ENCODE results near the gene SPTBN1. TPM values are rescaled to one million over a fixed set of nuclear protein-coding genes. Genes with fewer than 3 reads are reported as not detected.

Gene SPTBN1
- total and polyA plus RNA-seq, 2 experiments from 2014 or later: 57.7 to 187 TPM

GRCh38 chr2:54649633-54650032, 193.5 kb downstream of the SPTBN1 start:
- in situ Hi-C loops (cut with MboI): no loop called here
- Histone ChIP-seq H3K4me3 (no peak overlapping the region), H3K27ac (no peak overlapping the region), H3K9ac (no peak overlapping the region), H3K9me3 (ENCODE audit: low read depth) (no peaks in the 10 kb centered on the region), H2AFZ (no peak overlapping the region), H3K4me1 (ENCODE audit: insufficient read depth) (0 out of 2 replicates have a peak, but pooled peaks cover 3% of the 10 kb centered on the region), H3K4me2 (ENCODE audit: unreplicated experiment) (no peak overlapping the region), H3F3A (ENCODE audit: insufficient read depth) (no peaks in the 10 kb centered on the region; the same call in 1 of the 2 replicates), H3K79me2 (ENCODE audit: insufficient read depth) (no peaks in the 10 kb centered on the region), H3K9me2 (ENCODE audit: insufficient read depth) (no peaks in the 10 kb centered on the region), H4K20me1 (ENCODE audit: insufficient read depth) (no peaks in the 10 kb centered on the region), H3K36me3 (ENCODE audit: low read depth) (peaks cover 90% of the 10 kb centered on the region), H3K27me3 (replicated peaks; ENCODE audit: insufficient read depth) (no peaks in the 10 kb centered on the region)
- no peak for DNase-seq
- 93 to 95% methylated on average over 12 of the region's 12 CpGs for WGBS, 2 experiments (ENCODE audit: low coverage in 1 of 2, low lambda C conversion rate in 2 of 2, missing lambda C conversion rate in 2 of 2)
- TF ChIP-seq EZH2phosphoT487 (IDR thresholded peaks at IDR 0.05; ENCODE audit: insufficient read depth, low read depth) (no peak), EZH2 (IDR thresholded peaks at IDR 0.05; ENCODE audit: insufficient read depth, poor library complexity, severe bottlenecking) (no peak)

GRCh38 chr2:54650612-54651011, 194.5 kb downstream of the SPTBN1 start:
- Histone ChIP-seq H3K4me2 (ENCODE audit: unreplicated experiment) (no peak overlapping the region), H3K36me3 (ENCODE audit: low read depth) (peaks cover 91% of the 10 kb centered on the region), H3K9me3 (ENCODE audit: low read depth) (no peaks in the 10 kb centered on the region), H2AFZ (no peak overlapping the region), H4K20me1 (ENCODE audit: insufficient read depth) (no peaks in the 10 kb centered on the region), H3K4me3 (no peak overlapping the region), H3K9ac (no peak overlapping the region), H3F3A (ENCODE audit: insufficient read depth) (no peaks in the 10 kb centered on the region; the same call in 1 of the 2 replicates), H3K4me1 (ENCODE audit: insufficient read depth) (0 out of 2 replicates have a peak, but pooled peaks cover 3% of the 10 kb centered on the region), H3K27me3 (replicated peaks; ENCODE audit: insufficient read depth) (no peaks in the 10 kb centered on the region), H3K9me2 (ENCODE audit: insufficient read depth) (no peaks in the 10 kb centered on the region), H3K27ac (no peak overlapping the region), H3K79me2 (ENCODE audit: insufficient read depth) (no peaks in the 10 kb centered on the region)
- 97 to 98% methylated on average over 2 of the region's 2 CpGs for WGBS, 2 experiments (ENCODE audit: low coverage in 1 of 2, low lambda C conversion rate in 2 of 2, missing lambda C conversion rate in 2 of 2)
- in situ Hi-C loops (cut with MboI): no loop called here
- TF ChIP-seq EZH2 (IDR thresholded peaks at IDR 0.05; ENCODE audit: insufficient read depth, poor library complexity, severe bottlenecking): no peak
- no peak for TF ChIP-seq EZH2phosphoT487 (IDR thresholded peaks at IDR 0.05; ENCODE audit: insufficient read depth, low read depth)
- DNase-seq: no peak

- Histone ChIP-seq H3K79me2 (ENCODE audit: insufficient read depth) (no peaks in the 10 kb centered on the region), H3K4me2 (ENCODE audit: unreplicated experiment) (no peak overlapping the region), H3K27ac (no peak overlapping the region), H3K4me3 (no peak overlapping the region), H3K9me2 (ENCODE audit: insufficient read depth) (no peaks in the 10 kb centered on the region), H4K20me1 (ENCODE audit: insufficient read depth) (no peaks in the 10 kb centered on the region), H3F3A (ENCODE audit: insufficient read depth) (no peaks in the 10 kb centered on the region; the same call in 1 of the 2 replicates), H3K9me3 (ENCODE audit: low read depth) (no peaks in the 10 kb centered on the region), H3K36me3 (ENCODE audit: low read depth) (peaks cover 94% of the 10 kb centered on the region), H3K27me3 (replicated peaks; ENCODE audit: insufficient read depth) (no peaks in the 10 kb centered on the region), H2AFZ (no peak overlapping the region), H3K4me1 (ENCODE audit: insufficient read depth) (0 out of 2 replicates have a peak, but pooled peaks cover 3% of the 10 kb centered on the region), H3K9ac (no peak overlapping the region)
- in situ Hi-C loops (cut with MboI): no loop called here
- WGBS, 2 experiments (ENCODE audit: low coverage in 1 of 2, low lambda C conversion rate in 2 of 2, missing lambda C conversion rate in 2 of 2): 80 to 82% methylated on average over 5 of the region's 5 CpGs
- no peak for DNase-seq
- TF ChIP-seq EZH2phosphoT487 (IDR thresholded peaks at IDR 0.05; ENCODE audit: insufficient read depth, low read depth): no peak
- no peak for TF ChIP-seq EZH2 (IDR thresholded peaks at IDR 0.05; ENCODE audit: insufficient read depth, poor library complexity, severe bottlenecking)
Measured at GRCh38 chr2:54651291-54651690, 195.2 kb downstream of the SPTBN1 start.

GRCh38 chr2:54652540-54652939, 196.4 kb downstream of the SPTBN1 start:
- Histone ChIP-seq H3K9ac (no peak overlapping the region), H4K20me1 (ENCODE audit: insufficient read depth) (no peaks in the 10 kb centered on the region), H3K27me3 (replicated peaks; ENCODE audit: insufficient read depth) (no peaks in the 10 kb centered on the region), H3K36me3 (ENCODE audit: low read depth) (peaks cover 88% of the 10 kb centered on the region), H3K4me3 (no peak overlapping the region), H3K9me3 (ENCODE audit: low read depth) (no peaks in the 10 kb centered on the region), H3K4me1 (ENCODE audit: insufficient read depth) (0 out of 2 replicates have a peak, but pooled peaks cover 3% of the 10 kb centered on the region), H2AFZ (no peak overlapping the region), H3K27ac (no peak overlapping the region), H3F3A (ENCODE audit: insufficient read depth) (no peaks in the 10 kb centered on the region; the same call in 1 of the 2 replicates), H3K9me2 (ENCODE audit: insufficient read depth) (no peaks in the 10 kb centered on the region), H3K79me2 (ENCODE audit: insufficient read depth) (no peaks in the 10 kb centered on the region), H3K4me2 (ENCODE audit: unreplicated experiment) (no peak overlapping the region)
- in situ Hi-C loops (cut with MboI): no loop called here
- 68 to 73% methylated on average over 1 of the region's 1 CpG for WGBS, 2 experiments (ENCODE audit: low coverage in 1 of 2, low lambda C conversion rate in 2 of 2, missing lambda C conversion rate in 2 of 2)
- TF ChIP-seq EZH2phosphoT487 (IDR thresholded peaks at IDR 0.05; ENCODE audit: insufficient read depth, low read depth): no peak
- no peak for TF ChIP-seq EZH2 (IDR thresholded peaks at IDR 0.05; ENCODE audit: insufficient read depth, poor library complexity, severe bottlenecking)
- peak; percentile 62 for DNase-seq

Measured in GM23248 (cell line).